ENCODE measurements around the gene ZNF407. TPM values are rescaled to one million over a fixed set of nuclear protein-coding genes. Genes with fewer than 3 reads are reported as not detected.

ZNF407 gene
- total RNA-seq, 1 donor: 16.6 TPM

DNA sequence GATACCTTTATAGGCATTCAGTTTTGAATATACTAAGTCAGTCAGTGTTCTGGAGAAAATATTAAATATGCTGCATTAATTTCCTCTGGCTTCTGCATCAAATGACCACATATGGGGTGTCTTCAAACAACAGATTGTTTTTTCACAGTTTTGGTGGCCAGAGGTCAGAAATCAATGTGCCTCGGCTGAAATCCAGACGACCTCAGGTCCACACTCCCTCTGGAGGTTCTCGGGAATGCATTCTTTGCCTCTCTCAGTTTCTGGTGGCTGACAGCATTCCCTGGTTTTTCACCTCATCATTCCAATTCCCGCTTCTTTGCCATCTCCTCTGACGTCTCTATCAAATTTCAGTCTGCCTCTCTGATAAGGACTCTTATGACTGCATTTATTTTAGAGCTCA is 142.3 kb downstream of the ZNF407 start:
- Histone ChIP-seq H3K4me1 (ENCODE audit: insufficient read depth, low read length) (no peaks in the 10 kb centered on the region), H3K36me3 (ENCODE audit: insufficient read depth, low read length) (no peaks in the 10 kb centered on the region), H3K27ac (ENCODE audit: low read depth, low read length) (no peak overlapping the region), H2AFZ (ENCODE audit: low read length) (no peak overlapping the region), H4K20me1 (ENCODE audit: insufficient read depth, low read length) (no peaks in the 10 kb centered on the region), H3K79me2 (ENCODE audit: insufficient read depth, low read length) (no peaks in the 10 kb centered on the region), H3K4me2 (ENCODE audit: insufficient read depth, low read length) (no peak overlapping the region), H3K27me3 (ENCODE audit: insufficient read depth, low read length) (no peaks in the 10 kb centered on the region), H3K9me3 (ENCODE audit: low read depth, low read length) (no peaks in the 10 kb centered on the region), H3K4me3 (ENCODE audit: insufficient read depth, low read length) (no peak overlapping the region)
- TF ChIP-seq, protein P1, sequence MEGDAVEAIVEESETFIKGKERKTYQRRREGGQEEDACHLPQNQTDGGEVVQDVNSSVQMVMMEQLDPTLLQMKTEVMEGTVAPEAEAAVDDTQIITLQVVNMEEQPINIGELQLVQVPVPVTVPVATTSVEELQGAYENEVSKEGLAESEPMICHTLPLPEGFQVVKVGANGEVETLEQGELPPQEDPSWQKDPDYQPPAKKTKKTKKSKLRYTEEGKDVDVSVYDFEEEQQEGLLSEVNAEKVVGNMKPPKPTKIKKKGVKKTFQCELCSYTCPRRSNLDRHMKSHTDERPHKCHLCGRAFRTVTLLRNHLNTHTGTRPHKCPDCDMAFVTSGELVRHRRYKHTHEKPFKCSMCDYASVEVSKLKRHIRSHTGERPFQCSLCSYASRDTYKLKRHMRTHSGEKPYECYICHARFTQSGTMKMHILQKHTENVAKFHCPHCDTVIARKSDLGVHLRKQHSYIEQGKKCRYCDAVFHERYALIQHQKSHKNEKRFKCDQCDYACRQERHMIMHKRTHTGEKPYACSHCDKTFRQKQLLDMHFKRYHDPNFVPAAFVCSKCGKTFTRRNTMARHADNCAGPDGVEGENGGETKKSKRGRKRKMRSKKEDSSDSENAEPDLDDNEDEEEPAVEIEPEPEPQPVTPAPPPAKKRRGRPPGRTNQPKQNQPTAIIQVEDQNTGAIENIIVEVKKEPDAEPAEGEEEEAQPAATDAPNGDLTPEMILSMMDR (IDR thresholded peaks at IDR 0.05; ENCODE audit: extremely low read depth, low read depth, low read length): no peak
- DNase-seq (ENCODE audit: insufficient read length, low spot score, missing footprints): no peak

GRCh38 chr18:74742573-74743243 is 145.0 kb downstream of the ZNF407 start:
- Histone ChIP-seq H3K36me3 (ENCODE audit: insufficient read depth, low read length) (no peaks in the 10 kb centered on the region), H3K27ac (ENCODE audit: low read depth, low read length) (no peak overlapping the region), H3K4me2 (ENCODE audit: insufficient read depth, low read length) (no peak overlapping the region), H3K4me3 (ENCODE audit: insufficient read depth, low read length) (no peak overlapping the region), H3K4me1 (ENCODE audit: insufficient read depth, low read length) (peaks cover 13% of the 10 kb centered on the region), H2AFZ (ENCODE audit: low read length) (no peak overlapping the region), H4K20me1 (ENCODE audit: insufficient read depth, low read length) (no peaks in the 10 kb centered on the region), H3K27me3 (ENCODE audit: insufficient read depth, low read length) (no peaks in the 10 kb centered on the region), H3K79me2 (ENCODE audit: insufficient read depth, low read length) (no peaks in the 10 kb centered on the region), H3K9me3 (ENCODE audit: low read depth, low read length) (no peaks in the 10 kb centered on the region)
- TF ChIP-seq, protein P1 (IDR thresholded peaks at IDR 0.05; ENCODE audit: extremely low read depth, low read depth, low read length): no peak
- no peak for DNase-seq (ENCODE audit: insufficient read length, low spot score, missing footprints)

GRCh38 chr18:74745633-74746403 is 148.1 kb downstream of the ZNF407 start:
- H4K20me1 ChIP-seq (ENCODE audit: insufficient read depth, low read length): no peaks in the 10 kb centered on the region
- peak overlapping the region; percentile 8 for H2AFZ ChIP-seq (ENCODE audit: low read length)
- H3K4me1 ChIP-seq (ENCODE audit: insufficient read depth, low read length): peaks cover 13% of the 10 kb centered on the region
- no peaks in the 10 kb centered on the region for H3K36me3 ChIP-seq (ENCODE audit: insufficient read depth, low read length)
- H3K4me3 ChIP-seq (ENCODE audit: insufficient read depth, low read length): peak overlapping the region; percentile 6
- peak overlapping the region; percentile 54 for H3K4me2 ChIP-seq (ENCODE audit: insufficient read depth, low read length)
- peak; percentile 3 for DNase-seq (ENCODE audit: insufficient read length, low spot score, missing footprints)
- TF ChIP-seq, protein P1 (IDR thresholded peaks at IDR 0.05; ENCODE audit: extremely low read depth, low read depth, low read length): no peak
- no peaks in the 10 kb centered on the region for H3K27me3 ChIP-seq (ENCODE audit: insufficient read depth, low read length)
- H3K9me3 ChIP-seq (ENCODE audit: low read depth, low read length): no peaks in the 10 kb centered on the region
- no peaks in the 10 kb centered on the region for H3K79me2 ChIP-seq (ENCODE audit: insufficient read depth, low read length)
- peak overlapping the region; percentile 56 for H3K27ac ChIP-seq (ENCODE audit: low read depth, low read length)

DNA sequence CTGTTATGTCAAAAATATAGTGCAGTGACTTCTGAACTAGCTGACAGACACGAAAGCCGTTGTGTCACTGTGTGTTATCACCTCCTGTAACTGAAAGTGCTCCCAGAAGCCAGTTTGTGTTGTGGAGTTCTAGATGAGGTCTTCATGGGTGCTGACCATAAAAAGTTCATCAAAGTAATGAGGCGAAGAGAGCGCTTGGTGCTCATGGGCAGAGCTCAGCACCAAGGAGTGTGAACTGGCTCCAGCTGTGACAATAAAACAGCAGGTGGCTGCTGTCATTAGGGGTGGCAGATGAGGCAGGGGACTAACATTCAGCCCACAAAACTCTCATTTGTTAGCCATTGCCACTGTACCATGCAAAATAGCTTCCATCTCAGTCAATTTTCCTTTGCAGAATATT is 151.1 kb downstream of the ZNF407 start:
- Histone ChIP-seq H3K4me1 (ENCODE audit: insufficient read depth, low read length) (peaks cover 13% of the 10 kb centered on the region), H3K4me3 (ENCODE audit: insufficient read depth, low read length) (no peak overlapping the region), H3K79me2 (ENCODE audit: insufficient read depth, low read length) (no peaks in the 10 kb centered on the region), H2AFZ (ENCODE audit: low read length) (no peak overlapping the region), H3K36me3 (ENCODE audit: insufficient read depth, low read length) (no peaks in the 10 kb centered on the region), H3K9me3 (ENCODE audit: low read depth, low read length) (no peaks in the 10 kb centered on the region), H3K27ac (ENCODE audit: low read depth, low read length) (no peak overlapping the region), H3K27me3 (ENCODE audit: insufficient read depth, low read length) (no peaks in the 10 kb centered on the region), H4K20me1 (ENCODE audit: insufficient read depth, low read length) (no peaks in the 10 kb centered on the region), H3K4me2 (ENCODE audit: insufficient read depth, low read length) (no peak overlapping the region)
- DNase-seq (ENCODE audit: insufficient read length, low spot score, missing footprints): no peak
- TF ChIP-seq, protein P1 (IDR thresholded peaks at IDR 0.05; ENCODE audit: extremely low read depth, low read depth, low read length): no peak

Measured in osteoblast (primary cell).